ENCODE data around the gene DPYD. TPM values are rescaled to one million over a fixed set of nuclear protein-coding genes. Genes with fewer than 3 reads are reported as not detected.
A peak's percentile ranks its signal among the peaks of the same experiment; 100 is the strongest.

Gene DPYD
- total RNA-seq, 1 donor = 81.9 TPM

DNA sequence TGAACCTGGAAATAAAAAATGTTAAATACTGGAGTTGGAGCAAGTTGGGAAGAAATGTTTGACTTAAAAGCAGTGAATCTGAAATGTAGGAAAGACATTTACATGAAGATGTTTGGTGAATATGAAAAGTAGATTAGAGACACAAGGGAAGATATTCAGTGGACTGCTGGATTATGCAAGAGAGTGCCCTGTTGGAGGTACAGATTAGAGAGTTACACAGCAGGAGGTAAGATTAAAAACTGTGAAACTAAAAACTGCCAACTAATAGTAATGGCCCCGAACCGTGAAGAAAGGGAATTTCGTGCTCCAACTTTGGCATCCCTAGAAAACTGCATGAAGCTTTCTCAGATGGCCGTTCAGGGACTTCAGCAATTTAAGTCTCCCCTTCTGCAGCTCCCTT lies 375.4 kb downstream of the DPYD start:
- TF ChIP-seq, protein P1, sequence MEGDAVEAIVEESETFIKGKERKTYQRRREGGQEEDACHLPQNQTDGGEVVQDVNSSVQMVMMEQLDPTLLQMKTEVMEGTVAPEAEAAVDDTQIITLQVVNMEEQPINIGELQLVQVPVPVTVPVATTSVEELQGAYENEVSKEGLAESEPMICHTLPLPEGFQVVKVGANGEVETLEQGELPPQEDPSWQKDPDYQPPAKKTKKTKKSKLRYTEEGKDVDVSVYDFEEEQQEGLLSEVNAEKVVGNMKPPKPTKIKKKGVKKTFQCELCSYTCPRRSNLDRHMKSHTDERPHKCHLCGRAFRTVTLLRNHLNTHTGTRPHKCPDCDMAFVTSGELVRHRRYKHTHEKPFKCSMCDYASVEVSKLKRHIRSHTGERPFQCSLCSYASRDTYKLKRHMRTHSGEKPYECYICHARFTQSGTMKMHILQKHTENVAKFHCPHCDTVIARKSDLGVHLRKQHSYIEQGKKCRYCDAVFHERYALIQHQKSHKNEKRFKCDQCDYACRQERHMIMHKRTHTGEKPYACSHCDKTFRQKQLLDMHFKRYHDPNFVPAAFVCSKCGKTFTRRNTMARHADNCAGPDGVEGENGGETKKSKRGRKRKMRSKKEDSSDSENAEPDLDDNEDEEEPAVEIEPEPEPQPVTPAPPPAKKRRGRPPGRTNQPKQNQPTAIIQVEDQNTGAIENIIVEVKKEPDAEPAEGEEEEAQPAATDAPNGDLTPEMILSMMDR (IDR thresholded peaks at IDR 0.05; ENCODE audit: insufficient read depth, low read length) = no peak
- no peak overlapping the region for H3K4me3 ChIP-seq (ENCODE audit: low read depth, low read length)
- DNase-seq (ENCODE audit: low read depth) = no peak

DNA sequence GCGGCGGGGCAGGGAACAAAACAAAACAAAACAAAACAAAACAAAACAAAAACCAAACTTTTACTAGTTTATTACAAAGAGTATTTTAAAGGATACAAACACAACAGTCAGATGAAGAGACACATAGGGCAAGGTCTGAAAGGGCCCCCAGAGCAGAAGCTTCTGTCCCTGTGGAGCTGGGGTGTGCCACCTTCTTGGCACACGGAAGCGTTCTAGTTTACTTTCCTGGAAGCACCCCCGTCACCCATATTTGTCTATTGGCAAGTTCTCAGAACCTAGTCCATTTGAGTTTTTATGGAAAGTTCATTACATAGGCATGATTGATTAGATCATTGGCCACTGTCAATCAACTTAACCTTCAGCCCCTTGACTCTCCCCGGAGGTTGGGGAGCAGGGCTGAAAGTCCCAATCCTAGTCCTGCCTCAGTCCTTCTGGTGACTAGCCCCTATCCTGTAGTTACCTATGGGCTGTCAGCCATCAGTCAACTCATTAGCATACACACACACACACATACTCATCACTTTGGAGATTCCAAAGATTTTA lies 380.4 kb downstream of the DPYD start:
- no peak overlapping the region for H3K4me3 ChIP-seq (ENCODE audit: low read depth, low read length)
- no peak for DNase-seq (ENCODE audit: low read depth)
- TF ChIP-seq, protein P1 (IDR thresholded peaks at IDR 0.05; ENCODE audit: insufficient read depth, low read length) = no peak

DNA sequence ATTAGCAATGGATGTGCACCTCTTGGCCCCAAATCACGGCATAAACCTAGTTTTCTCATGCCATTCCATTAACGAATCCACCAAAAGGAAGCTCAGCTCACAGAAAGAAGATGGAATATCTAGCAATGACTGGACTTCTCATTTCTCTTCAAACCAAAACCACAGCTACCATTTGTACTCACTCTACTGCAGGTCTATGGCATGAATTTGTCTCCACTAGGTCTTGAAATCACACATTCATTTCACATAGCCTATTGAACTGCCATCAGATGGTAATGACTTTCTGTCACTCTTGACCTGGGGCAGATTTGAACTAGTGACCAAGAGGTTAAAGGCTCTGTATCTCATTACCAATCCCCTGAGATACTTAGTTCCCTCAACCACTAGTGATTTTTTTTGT lies 382.7 kb downstream of the DPYD start:
- no peak for DNase-seq (ENCODE audit: low read depth)
- no peak overlapping the region for H3K4me3 ChIP-seq (ENCODE audit: low read depth, low read length)
- TF ChIP-seq, protein P1 (IDR thresholded peaks at IDR 0.05; ENCODE audit: insufficient read depth, low read length) = no peak

DNA sequence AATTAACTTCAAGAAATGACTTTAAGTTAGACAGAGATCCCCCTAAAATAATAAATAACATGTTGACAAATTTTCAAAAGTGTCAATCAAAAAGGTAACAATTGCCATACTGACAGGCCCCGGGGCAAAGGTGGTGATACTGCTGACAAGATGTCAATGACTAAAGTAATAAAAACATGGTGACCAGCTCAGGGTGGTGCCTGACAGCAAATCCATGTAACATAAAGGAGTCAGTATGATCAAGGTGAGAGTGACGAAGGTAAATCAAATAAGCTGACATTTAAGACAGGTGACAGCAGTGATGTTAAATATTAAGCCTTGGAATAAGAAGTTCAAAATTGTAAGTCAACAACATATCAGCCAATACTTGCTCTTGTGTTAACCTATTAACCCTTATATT lies 387.5 kb downstream of the DPYD start:
- H3K4me3 ChIP-seq (ENCODE audit: low read depth, low read length) = no peak overlapping the region
- DNase-seq (ENCODE audit: low read depth) = no peak
- TF ChIP-seq, protein P1 (IDR thresholded peaks at IDR 0.05; ENCODE audit: insufficient read depth, low read length) = no peak

DNA sequence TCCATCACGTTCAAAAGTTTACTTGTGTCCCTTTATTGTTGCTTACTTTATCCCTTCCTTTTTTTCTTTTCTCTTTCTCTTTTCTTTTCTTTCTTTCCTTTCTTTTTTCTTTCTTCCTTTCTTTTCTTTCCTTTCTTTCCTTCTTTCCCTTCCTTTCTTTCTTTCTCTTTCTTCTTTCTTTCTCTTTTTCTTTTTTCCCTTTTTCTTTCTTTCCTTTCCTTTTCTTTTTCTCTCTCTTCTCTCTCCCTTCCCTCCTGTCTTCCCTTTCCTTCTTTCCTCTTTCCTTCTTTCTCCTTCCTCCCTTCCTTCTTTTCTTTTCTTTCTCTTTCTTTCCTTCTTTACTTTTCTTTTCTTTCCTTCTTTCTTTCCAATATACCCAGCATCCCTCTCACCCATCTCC lies 391.2 kb downstream of the DPYD start:
- no peak for DNase-seq (ENCODE audit: low read depth)
- H3K4me3 ChIP-seq (ENCODE audit: low read depth, low read length) = no peak overlapping the region
- TF ChIP-seq, protein P1 (IDR thresholded peaks at IDR 0.05; ENCODE audit: insufficient read depth, low read length) = no peak

DNA sequence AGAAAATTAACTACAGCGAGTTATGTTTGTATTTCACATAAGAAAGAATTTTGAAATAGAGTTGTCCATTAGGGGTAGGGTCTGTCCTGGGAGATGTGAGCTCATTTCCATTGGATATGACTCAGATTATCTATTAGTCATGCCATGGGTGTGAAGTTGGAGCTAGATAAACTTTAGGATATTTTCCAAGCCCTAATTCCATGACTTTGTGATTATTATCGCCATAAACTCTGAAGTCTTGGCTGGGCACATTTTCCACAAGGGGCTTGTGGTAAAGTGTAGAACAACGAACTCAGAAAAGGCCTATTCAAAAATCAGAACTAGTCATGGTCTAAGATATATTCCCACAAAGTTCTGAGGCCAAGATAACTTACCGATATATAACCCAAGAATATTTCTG lies 396.6 kb downstream of the DPYD start:
- DNase-seq (ENCODE audit: low read depth) = peak; percentile 12
- TF ChIP-seq, protein P1 (IDR thresholded peaks at IDR 0.05; ENCODE audit: insufficient read depth, low read length) = no peak

DNA sequence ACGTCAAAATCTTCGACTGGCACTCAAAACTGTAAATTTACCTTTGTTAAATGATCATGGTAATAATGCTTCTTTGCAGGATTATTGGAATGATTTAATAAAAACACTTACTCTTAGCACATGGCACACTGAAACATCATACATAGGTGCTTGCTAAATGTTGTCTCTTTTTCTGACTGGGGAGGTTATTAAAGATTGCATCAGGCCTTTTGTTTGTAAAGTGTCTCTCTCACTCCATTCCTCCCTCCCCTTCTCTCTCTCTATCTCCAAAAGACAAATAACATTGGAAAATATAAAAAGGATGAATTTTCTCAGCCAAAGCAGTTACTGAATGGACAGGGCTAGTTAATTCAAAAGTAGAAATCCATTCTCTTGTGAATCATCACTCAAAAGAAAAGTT lies 404.2 kb downstream of the DPYD start:
- peak; percentile 17 for DNase-seq (ENCODE audit: low read depth)
- H3K4me3 ChIP-seq (ENCODE audit: low read depth, low read length) = no peak overlapping the region
- TF ChIP-seq, protein P1 (IDR thresholded peaks at IDR 0.05; ENCODE audit: insufficient read depth, low read length) = no peak

More for the DNA sequence above, 396.6 kb downstream of the DPYD start:
- H3K4me3 ChIP-seq (ENCODE audit: low read depth, low read length) = no peak overlapping the region
